GM18502 (cell line): ENCODE measurements around the gene LPP.

Source experiments
- ATAC-seq: cut with Tn5 transposase; IDR thresholded peaks from one replicate; pipeline ENCODE4 v1.9.1; 2021; ENCODE audit warnings: mild to moderate bottlenecking; ENCODE audit not compliant: unreplicated experiment, poor library complexity

LPP gene

DNA sequence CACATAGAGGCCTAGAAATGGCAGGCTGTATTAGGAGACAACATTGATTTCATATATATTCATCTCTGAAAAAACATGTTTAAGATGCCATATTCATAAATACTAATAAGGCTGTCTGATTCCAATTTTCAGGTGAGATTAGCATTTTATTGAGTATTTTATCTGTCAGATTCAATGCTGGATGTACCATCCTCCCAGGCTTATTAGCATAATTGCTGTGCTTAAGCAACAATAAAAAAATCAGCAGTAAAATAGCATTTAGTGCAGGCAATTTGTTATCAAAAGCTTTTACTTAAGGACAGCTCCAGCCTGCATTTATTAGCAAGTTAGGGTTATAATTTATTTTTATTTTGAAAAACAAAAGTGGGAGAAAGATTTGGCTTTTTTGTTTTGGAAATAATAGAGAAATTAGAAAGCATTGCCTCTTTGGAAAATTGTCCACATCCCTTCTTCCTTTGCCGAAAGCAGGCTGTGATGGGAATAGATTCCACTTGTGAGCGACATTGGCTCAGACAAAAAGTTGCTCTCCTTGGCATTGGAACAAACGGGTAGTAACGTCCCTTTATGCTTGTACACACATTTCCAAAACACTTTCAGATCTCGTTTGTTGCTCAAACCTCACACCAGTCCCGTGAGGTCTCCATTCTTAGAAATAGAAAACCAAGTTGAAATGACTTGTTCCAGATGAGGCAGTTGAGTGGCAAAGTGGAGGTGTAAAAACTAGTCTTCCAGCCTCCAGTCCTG lies 134.0 kb downstream of the LPP start:
- ATAC-seq, result no peak

DNA sequence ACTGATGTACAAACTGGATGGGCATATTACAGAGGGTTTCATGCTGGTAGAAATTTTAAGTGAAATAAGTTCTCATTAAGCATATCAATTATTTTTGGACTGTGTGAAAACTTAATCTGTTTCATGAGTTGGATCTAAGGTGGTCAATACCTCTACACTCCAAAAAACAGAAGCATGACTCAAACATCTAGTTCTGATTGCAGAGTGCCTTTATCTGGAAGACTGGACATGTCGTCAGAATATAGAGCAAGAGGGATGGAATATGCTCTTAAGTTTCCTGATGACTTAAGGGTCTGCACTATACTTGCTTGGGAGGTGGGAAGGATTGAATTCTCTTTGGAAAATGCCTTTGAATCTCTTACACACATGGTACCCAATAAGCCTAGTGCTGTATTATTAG lies 138.3 kb downstream of the LPP start:
- no peak for ATAC-seq

DNA sequence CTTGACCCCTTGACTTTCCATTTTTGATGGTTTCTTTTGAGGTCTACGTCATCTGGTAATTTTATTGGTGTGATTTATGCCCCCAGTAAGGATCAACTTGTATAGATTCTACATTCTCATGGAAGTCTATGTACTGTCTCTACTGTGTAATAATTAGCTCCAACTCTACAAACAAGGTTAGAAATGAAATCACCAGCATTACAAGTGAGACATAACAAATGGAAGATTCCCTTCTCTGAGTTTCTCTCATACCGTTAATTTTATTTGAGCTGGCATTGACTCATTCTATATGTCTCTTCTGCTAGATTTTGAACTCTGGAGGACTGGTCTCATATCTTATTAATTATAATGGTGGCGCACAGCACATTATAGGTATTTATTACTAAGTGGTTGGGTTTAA lies 138.9 kb downstream of the LPP start:
- no peak for ATAC-seq

GRCh38 chr3:188294113-188294512 lies 140.2 kb downstream of the LPP start:
- no peak for ATAC-seq

GRCh38 chr3:188294823-188295487 lies 141.0 kb downstream of the LPP start:
- ATAC-seq, result no peak

DNA sequence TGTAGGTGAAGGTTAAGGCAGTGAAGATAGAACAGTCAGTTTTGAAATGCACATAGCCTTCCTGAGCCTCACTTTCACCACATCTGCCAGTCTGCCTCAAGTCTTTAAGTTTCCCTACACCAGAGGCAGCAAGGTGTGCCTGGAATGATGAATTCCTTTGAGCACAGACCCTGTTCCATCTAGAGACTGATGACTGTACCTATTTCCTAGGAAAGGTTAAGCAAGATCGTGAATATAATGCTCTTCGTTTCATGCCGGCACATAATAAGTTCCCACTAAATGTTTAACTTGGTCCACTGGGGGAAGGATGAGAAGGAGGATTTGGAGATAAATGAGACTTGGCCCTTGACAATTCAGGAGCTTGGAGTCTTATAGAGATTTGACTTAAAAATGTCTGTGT lies 141.9 kb downstream of the LPP start:
- ATAC-seq, result no peak

DNA sequence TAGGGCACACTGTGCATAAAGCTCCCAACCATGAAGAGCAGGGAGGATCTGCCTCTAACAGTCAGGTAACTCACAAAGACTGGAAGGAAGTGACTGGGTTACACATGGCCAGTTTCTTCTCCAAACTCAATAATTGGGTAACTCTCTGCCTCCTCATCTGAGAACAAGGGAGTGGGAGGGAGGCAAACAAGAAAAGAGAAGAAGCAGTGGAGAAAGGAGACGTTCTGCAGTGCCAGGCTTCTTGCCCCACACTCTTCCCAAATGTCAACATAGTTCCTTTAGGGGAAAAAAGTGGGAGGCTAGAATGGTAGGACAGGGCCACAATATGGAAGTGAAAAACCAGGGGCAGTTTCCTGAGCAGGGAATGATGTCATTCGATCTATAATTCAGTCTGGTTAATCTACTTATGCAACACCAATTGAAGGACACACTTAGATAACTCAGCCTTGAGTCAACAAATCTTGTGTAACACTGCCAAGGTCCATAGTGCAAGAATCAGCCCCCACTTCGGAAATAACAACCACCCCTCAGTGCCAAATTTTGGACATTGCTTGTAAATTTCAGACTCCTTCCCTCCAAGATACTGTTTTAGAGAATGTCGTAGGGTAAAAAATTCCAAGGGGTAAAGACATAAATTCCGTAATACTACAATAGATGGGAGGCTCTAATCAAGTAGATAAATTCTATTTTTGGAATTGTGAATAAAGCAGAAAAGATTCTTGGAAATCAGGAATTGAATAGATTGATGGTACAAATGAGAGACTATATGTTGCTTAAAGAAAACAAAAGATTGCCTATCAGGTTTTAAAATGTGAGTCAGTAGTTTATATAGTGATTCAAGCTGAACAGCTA lies 143.0 kb downstream of the LPP start:
- ATAC-seq, result no peak

DNA sequence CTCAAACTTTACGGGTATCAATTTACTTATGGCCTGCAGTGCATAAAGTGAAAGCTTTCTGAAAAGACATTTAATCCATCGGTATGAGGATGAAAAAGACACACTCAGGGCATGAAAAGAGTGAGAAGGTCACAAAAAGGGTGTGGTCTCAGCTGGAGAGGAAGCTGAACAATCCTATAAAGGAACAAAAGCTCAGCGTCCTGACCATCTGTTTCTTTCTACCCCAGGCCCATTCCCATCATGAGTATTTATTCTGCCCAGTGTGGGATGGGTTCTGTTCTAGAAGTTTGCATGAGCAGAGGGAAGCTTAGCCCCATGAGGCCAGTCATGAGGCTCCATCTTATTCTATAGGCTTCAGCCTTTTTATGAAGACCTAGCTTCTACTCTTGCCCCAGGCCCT lies 144.6 kb downstream of the LPP start:
- no peak for ATAC-seq

- ATAC-seq, result no peak
These were observed 145.1 kb downstream of the LPP start for GRCh38 chr3:188299068-188299467.

DNA sequence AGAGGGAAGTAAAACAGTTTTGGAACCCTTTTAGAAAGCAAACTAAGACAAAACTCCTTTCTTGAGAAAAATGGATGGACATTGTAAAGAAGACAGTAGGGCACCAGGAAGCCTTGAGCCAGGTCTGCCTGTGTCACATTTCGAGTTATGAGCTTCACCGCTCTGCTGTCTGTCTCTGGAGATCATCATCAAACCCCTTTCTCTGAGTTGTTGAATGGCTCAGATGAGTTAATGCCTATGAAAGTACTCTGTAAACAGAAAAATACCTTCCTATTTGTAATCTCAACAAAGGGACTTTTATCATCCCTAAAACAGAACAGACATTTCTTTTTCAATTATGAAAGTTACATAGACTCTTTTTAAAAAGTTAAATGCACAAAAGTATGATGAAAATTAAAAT lies 145.8 kb downstream of the LPP start:
- ATAC-seq, result no peak

DNA sequence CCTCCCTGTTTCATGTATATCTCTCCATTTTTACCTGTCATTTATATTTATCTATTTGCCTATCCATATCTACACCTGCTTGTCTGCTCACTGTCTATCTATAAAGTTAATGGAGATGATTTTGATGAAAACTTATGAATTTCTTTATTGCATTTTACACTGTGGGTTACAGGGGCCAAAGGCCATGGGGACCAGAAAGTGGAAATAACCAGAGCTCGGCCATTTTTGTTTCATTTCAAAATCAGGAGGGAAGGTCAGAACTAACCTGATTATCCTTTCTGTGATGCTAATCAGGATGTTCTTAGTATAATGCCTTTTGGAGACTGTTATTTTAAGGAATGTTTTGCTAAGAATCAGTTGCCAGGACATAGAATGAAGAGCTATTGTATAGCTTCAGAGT lies 147.2 kb downstream of the LPP start:
- no peak for ATAC-seq

- no peak for ATAC-seq
These were observed 149.4 kb downstream of the LPP start for GRCh38 chr3:188303286-188303799.

GRCh38 chr3:188303823-188304222 lies 149.9 kb downstream of the LPP start:
- ATAC-seq, result no peak

GRCh38 chr3:188304501-188304900 lies 150.5 kb downstream of the LPP start:
- ATAC-seq, result no peak

GRCh38 chr3:188305220-188305619 lies 151.3 kb downstream of the LPP start:
- no peak for ATAC-seq

DNA sequence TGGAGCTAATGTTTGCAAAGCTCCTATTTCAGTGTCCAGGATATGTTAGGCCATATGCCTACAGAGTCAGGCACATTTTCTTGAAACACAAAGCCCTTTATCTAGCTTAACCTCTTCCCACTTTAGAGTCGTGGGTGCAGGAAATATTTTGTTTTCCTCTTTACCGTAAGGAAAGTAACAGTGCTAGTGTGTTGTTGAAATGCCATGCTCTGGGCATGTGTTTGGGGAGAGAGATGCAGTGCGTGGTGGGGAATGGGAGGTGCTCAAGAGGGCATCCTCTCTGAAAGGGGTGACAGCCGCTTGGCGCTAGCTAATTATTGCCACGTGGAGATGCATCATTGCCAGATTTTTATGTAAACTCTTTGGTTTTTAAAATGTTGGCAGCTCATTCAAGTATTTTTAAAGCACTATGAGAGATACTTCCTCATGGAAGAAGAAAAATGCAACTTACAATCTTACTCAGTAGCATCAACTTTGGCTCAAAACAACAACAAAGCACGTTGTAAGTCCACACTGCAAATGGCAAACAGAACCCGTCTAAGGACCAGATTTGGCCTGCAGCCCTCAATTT lies 152.6 kb downstream of the LPP start:
- no peak for ATAC-seq

- ATAC-seq, result peak; percentile 99
These were observed 155.7 kb downstream of the LPP start for GRCh38 chr3:188309437-188310269.

- ATAC-seq, result no peak
These were observed 156.3 kb downstream of the LPP start for GRCh38 chr3:188310270-188310710.

DNA sequence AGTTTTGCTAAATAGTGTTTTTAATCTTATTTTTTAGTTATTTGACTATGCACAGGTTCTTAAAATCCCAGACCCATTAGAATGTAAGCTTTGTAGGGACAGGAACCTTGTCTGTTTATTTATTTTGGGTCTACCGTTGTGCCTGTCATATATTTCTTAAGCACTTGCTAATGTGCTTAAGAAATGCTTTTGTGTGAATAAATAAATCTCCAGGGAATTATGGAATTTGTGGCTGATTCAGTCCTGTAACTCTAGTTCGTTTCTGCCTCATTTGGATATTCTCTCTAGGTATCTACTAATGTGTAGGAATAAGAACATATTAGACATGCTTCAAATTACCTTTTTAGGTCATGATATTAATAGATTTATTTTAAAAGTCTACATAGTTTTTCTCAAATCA lies 161.6 kb downstream of the LPP start:
- ATAC-seq, result no peak
